Body of pancreas (tissue), 4 donors: ENCODE results near the gene MAML2. TPM values are rescaled to one million over a fixed set of nuclear protein-coding genes. Genes with fewer than 3 reads are reported as not detected.

ENCODE experiments used
- ATAC-seq: fragments of 150-250 bp; one replicate; pipeline ENCODE4 v1.9.1; 2016
- DNase-seq, 4 donors: peaks; one replicate each; pipeline ENCODE4 v3.0.0-alpha.2; 2019
- H3K27ac ChIP-seq, 4 donors: fragments of 200-600 bp; sonication (generic); 1 replicate in 3 of 4; 2 replicates in 1 of 4; pipeline versions ENCODE4 v1.5.1 to v1.6.1; 2016 to 2019; ENCODE audit warnings: mild to moderate bottlenecking in 1 of 4, mixed read lengths in 1 of 4, moderate library complexity in 1 of 4
- H3K27me3 ChIP-seq, 2 donors: fragments of 200-600 bp; sonication (generic); one replicate each; pipeline ENCODE4 v1.6.0; 2016; ENCODE audit warnings: mild to moderate bottlenecking in 1 of 2
- H3K36me3 ChIP-seq, 2 donors: fragments of 200-600 bp; sonication (generic); replicated peaks in 1 of 2; 2 replicates each; pipeline ENCODE4 v1.5.1; 2016; ENCODE audit warnings: low read depth in 2 of 2; ENCODE audit not compliant: insufficient read depth in 1 of 2
- H3K4me1 ChIP-seq: fragments of 200-600 bp; sonication (generic); one replicate; pipeline ENCODE4 v1.6.0; 2016
- H3K4me3 ChIP-seq, 2 donors: fragments of 200-600 bp; sonication (generic); 1 replicate in 1 of 2; 2 replicates in 1 of 2; pipeline ENCODE4 v1.5.1; 2016 to 2019
- H3K9me3 ChIP-seq, 3 donors: fragments of 200-600 bp; sonication (generic); 1 replicate in 2 of 3; 2 replicates in 1 of 3; pipeline ENCODE4 v1.5.1; 2016
- CTCF ChIP-seq, 7 experiments: fragments of 450-650 bp in 4 of 7; fragments of 200-600 bp in 3 of 7; sonication (generic) in 3 of 7; IDR thresholded peaks; one replicate each; pipeline ENCODE4 v1.5.1; 2016 to 2019; ENCODE audit warnings: antibody characterized with exemption in 7 of 7
- POLR2A ChIP-seq, 3 donors: fragments of 450-650 bp; IDR thresholded peaks; one replicate each; pipeline ENCODE4 v1.6.1; 2016; ENCODE audit warnings: antibody characterized with exemption in 3 of 3, mild to moderate bottlenecking in 2 of 3
- WGBS, 2 donors: methylation state at CpG; one replicate each; pipeline ENCODE4 v1.1.5; 2017; 5-methylcytosine and 5-hydroxymethylcytosine counted together
- intact Hi-C: fragments of 100-400 bp; cut with DNase I; formaldehyde crosslinking; loops from one replicate; pipeline ENCODE4 v1.15.1; 2023
- total RNA-seq, 2 donors: library from RNA; depleted of rRNA; stranded (reverse); fragments of >200 nt; gene quantifications; one replicate each; pipeline ENCODE4 v1.1.0, GENCODE V29; 2016

The MAML2 gene
- total RNA-seq, 2 donors from 2014 or later: 7.9 to 9.9 TPM

DNA sequence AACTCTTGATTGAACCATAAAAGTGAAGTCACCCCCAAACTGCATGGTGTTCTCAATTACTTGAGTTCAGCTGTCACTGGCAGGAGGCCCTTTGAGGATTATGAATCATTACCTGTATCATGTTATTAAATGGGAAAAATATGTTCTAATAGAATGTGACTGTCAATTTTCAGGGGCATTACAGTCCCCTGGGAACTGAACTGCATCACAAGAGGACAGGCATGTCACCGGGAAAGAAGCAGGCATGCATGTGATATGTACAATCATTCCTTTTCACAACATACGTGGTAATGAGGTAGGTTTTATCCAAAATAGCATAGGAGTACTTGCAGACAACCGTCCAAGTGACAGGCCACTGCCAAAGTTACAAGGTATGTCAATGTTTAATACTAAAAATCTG, 165.8 kb downstream of the MAML2 start:
- H3K9me3 ChIP-seq: no peaks in the 10 kb centered on the region
- H3K36me3 ChIP-seq: no peaks in the 10 kb centered on the region
- H3K27me3 ChIP-seq: no peaks in the 10 kb centered on the region
- no peak overlapping the region for H3K27ac ChIP-seq
- TF ChIP-seq POLR2A (IDR thresholded peaks at IDR 0.05) (no peak), CTCF (IDR thresholded peaks at IDR 0.05) (no peak)
- intact Hi-C loops: no loop called here
- WGBS, 2 donors: 56 to 67% methylated on average over 3 of the region's 3 CpGs
- no peak for DNase-seq
- no peak overlapping the region for H3K4me3 ChIP-seq
- no peak for ATAC-seq
- H3K4me1 ChIP-seq: no peaks in the 10 kb centered on the region

DNA sequence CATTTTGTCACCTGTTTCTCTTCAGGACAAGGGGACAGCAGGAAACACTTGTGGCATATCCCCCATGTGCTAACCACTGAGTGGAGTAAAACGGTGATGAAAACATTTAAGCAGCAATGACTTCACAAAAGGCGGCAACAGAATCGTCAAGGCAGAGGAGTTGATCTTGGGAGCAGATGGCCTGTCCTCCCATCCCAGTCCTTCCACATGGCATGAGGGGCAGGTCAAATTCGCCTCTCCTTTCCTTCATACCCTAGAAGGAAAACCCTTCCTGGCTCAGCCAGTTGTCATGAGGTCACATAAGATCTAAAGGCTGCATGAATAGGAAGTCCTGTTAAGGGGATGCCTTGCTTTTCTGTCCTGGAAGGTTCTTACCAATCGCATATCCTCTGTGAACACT, 169.1 kb downstream of the MAML2 start:
- Histone ChIP-seq H3K4me1 (peaks cover 14% of the 10 kb centered on the region), H3K36me3 (no peaks in the 10 kb centered on the region), H3K4me3 (no peak overlapping the region), H3K27ac (no peak overlapping the region), H3K27me3 (no peaks in the 10 kb centered on the region), H3K9me3 (no peaks in the 10 kb centered on the region)
- intact Hi-C loops: no loop called here
- WGBS, 2 donors: 74 to 80% methylated on average over 5 of the region's 5 CpGs
- DNase-seq (no peak), ATAC-seq (no peak)
- no peak for TF ChIP-seq POLR2A (IDR thresholded peaks at IDR 0.05)
- TF ChIP-seq CTCF (IDR thresholded peaks at IDR 0.05): no peak

DNA sequence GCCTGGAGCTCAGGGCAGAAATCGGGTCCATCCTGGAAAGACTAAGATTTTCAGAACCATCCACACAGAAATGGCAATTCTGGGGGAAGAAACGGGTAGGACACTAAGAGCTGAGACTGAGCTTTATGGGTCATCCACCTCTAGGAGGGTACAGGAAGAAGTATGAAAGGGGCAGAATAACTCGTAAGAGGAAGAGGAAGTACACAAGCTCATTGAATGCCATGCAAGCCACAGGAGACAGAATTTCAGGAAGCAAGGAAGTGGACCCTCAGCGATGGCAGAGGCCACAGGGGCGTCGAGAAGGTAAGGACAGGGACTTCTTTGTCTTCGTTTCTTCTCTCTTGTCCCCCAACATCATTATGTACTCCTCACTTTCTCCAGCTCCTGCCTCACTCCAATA, 169.6 kb downstream of the MAML2 start:
- ATAC-seq: no peak
- Histone ChIP-seq H3K4me1 (peaks cover 18% of the 10 kb centered on the region), H3K27me3 (no peaks in the 10 kb centered on the region), H3K9me3 (no peaks in the 10 kb centered on the region), H3K4me3 (no peak overlapping the region), H3K36me3 (no peaks in the 10 kb centered on the region), H3K27ac (no peak overlapping the region)
- 51 to 69% methylated on average over 7 of the region's 7 CpGs for WGBS, 2 donors
- DNase-seq: no peak
- TF ChIP-seq CTCF (IDR thresholded peaks at IDR 0.05): no peak
- TF ChIP-seq POLR2A (IDR thresholded peaks at IDR 0.05): no peak
- intact Hi-C loops: no loop called here

GRCh38 chr11:96172604-96173003, 170.4 kb downstream of the MAML2 start:
- TF ChIP-seq POLR2A (IDR thresholded peaks at IDR 0.05): no peak
- no peak for TF ChIP-seq CTCF (IDR thresholded peaks at IDR 0.05)
- Histone ChIP-seq H3K27ac (no peak overlapping the region), H3K27me3 (no peaks in the 10 kb centered on the region), H3K36me3 (no peaks in the 10 kb centered on the region), H3K4me3 (no peak overlapping the region), H3K9me3 (no peaks in the 10 kb centered on the region), H3K4me1 (peaks cover 24% of the 10 kb centered on the region)
- ATAC-seq (no peak), DNase-seq (no peak)
- intact Hi-C loops: no loop called here
- 81 to 92% methylated on average over 1 of the region's 1 CpG for WGBS, 2 donors

DNA sequence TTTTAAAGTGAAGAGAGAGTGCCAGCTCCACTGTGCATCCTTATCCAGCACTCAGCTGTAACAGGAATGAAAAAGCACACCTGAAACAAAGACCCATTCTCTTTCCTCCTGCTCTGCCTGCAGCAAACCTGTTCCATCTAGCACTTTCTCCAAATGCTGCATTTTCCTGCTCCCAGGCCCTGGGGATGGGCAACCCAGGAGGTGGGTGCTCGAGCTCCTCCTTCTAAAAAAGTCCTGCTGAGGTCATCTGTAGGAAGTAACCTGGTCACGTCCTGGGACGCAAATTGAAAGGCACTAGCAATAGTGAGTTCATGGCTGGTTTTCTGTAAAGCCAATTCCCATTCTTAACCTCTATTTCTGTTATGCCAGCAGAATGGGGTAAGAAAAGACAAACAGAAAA, 173.7 kb downstream of the MAML2 start:
- Histone ChIP-seq H3K9me3 (no peaks in the 10 kb centered on the region), H3K27me3 (no peaks in the 10 kb centered on the region), H3K36me3 (no peaks in the 10 kb centered on the region), H3K4me3 (no peak overlapping the region), H3K27ac (peak overlapping the region; percentile 34 to 76 (median 74)), H3K4me1 (peaks cover 24% of the 10 kb centered on the region)
- 30 to 35% methylated on average over 3 of the region's 3 CpGs for WGBS, 2 donors
- intact Hi-C loops: no loop called here
- DNase-seq: peak in 1 of 4 donors; percentile 28
- TF ChIP-seq POLR2A (IDR thresholded peaks at IDR 0.05) (peak in 1 of 3 donors; percentile 24), CTCF (IDR thresholded peaks at IDR 0.05) (no peak)
- ATAC-seq: peak; percentile 72
